ENCODE results near the gene SLC16A9. TPM values are rescaled to one million over a fixed set of nuclear protein-coding genes. Genes with fewer than 3 reads are reported as not detected.
"Not testable (repeated sequence)": the region's sequence is repeated elsewhere in the genome, so short reads cannot be mapped to it uniquely, and the experiment has no call there.

SLC16A9 gene
- polyA plus RNA-seq, 1 of the 3 experiments (the other 2 are of a cell fraction) = 4.7 TPM

DNA sequence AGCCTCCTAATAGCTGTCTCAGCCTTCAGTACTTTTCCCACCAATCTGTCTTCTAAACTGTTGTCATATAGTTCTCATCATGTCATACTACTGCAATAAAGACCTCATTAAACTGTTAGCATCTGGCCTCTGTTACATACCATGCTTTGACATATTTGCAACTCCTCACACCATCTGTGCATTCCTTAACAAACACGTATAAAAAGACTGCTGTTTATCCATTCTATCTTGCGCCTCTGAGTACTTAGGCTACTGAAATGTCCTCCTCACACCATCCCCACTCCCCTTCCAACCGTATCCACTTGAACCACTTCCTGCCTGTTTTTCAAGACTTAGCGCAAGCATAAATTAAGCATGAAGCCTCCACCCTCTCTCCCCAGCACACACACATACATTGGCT lies 41.6 kb downstream of the SLC16A9 start (continued):
- TF ChIP-seq, protein P1, sequence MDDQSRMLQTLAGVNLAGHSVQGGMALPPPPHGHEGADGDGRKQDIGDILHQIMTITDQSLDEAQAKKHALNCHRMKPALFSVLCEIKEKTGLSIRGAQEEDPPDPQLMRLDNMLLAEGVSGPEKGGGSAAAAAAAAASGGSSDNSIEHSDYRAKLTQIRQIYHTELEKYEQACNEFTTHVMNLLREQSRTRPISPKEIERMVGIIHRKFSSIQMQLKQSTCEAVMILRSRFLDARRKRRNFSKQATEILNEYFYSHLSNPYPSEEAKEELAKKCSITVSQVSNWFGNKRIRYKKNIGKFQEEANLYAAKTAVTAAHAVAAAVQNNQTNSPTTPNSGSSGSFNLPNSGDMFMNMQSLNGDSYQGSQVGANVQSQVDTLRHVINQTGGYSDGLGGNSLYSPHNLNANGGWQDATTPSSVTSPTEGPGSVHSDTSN (IDR thresholded peaks at IDR 0.05) = no peak

DNA sequence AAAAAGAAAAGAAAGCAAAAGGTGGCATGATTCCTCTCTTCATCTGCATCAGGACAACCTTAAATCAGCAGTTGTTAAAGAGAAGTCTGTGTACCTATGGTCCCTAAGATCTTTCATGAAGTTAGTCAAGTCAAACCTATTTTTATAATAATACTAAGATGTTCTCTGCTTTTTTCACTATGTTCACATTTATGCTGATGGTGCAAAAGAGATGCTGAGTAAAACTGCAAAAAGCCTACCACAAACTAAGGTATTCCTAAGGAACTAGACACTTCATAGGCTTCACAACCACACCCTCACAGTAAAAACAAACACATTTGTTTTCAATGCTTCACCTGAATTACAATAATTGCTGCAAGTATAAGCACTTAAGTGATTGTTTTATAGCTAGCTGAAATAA lies 43.3 kb downstream of the SLC16A9 start:
- Histone ChIP-seq H3K9ac (no peak overlapping the region), H3K4me2 (no peak overlapping the region), H3K4me3 (ENCODE audit: low read depth in 2 of 2, low read length in 1 of 2) (no peak overlapping the region), H3K27me3 (ENCODE audit: insufficient read depth) (no peaks in the 10 kb centered on the region), H3K9me2 (no peaks in the 10 kb centered on the region), H3K36me3 (replicated peaks in 1 of 2; ENCODE audit: control insufficient read depth in 1 of 2, insufficient read depth in 2 of 2, low read length in 1 of 2) (peaks cover 2 to 14% of the 10 kb centered on the region in 2 experiments), H3K79me2 (ENCODE audit: insufficient read depth) (no peaks in the 10 kb centered on the region), H3K4me1 (ENCODE audit: control insufficient read depth in 1 of 2, insufficient read depth in 2 of 2, low read depth in 1 of 2, low read length in 1 of 2) (no peaks in the 10 kb centered on the region), H3K9me3 (peaks cover 12% of the 10 kb centered on the region; the same call in 1 of the 2 replicates), H4K20me1 (ENCODE audit: insufficient read depth) (no peaks in the 10 kb centered on the region), H3F3A (replicated peaks; ENCODE audit: insufficient read depth) (no peaks in the 10 kb centered on the region), H2AFZ (ENCODE audit: low read depth) (no peak overlapping the region), H3K27ac (ENCODE audit: low read depth in 2 of 2, low read length in 1 of 2) (no peak overlapping the region)
- ChIA-PET CTCF (no interaction called here), POLR2A (no interaction called here)
- TF ChIP-seq TAF1 (IDR thresholded peaks at IDR 0.05; ENCODE audit: borderline replicate concordance, low read depth, low read length) (no peak), MXI1 (IDR thresholded peaks at IDR 0.05; ENCODE audit: low read depth, low read length) (no peak), NRF1 (IDR thresholded peaks at IDR 0.05; ENCODE audit: low read depth, low read length) (no peak), JUND (IDR thresholded peaks at IDR 0.05) (no peak), CHD2 (IDR thresholded peaks at IDR 0.05; ENCODE audit: low read length, partially characterized antibody) (no peak)
- TF ChIP-seq, protein P2, sequence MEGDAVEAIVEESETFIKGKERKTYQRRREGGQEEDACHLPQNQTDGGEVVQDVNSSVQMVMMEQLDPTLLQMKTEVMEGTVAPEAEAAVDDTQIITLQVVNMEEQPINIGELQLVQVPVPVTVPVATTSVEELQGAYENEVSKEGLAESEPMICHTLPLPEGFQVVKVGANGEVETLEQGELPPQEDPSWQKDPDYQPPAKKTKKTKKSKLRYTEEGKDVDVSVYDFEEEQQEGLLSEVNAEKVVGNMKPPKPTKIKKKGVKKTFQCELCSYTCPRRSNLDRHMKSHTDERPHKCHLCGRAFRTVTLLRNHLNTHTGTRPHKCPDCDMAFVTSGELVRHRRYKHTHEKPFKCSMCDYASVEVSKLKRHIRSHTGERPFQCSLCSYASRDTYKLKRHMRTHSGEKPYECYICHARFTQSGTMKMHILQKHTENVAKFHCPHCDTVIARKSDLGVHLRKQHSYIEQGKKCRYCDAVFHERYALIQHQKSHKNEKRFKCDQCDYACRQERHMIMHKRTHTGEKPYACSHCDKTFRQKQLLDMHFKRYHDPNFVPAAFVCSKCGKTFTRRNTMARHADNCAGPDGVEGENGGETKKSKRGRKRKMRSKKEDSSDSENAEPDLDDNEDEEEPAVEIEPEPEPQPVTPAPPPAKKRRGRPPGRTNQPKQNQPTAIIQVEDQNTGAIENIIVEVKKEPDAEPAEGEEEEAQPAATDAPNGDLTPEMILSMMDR (IDR thresholded peaks at IDR 0.05) = no peak
- DNase-seq = no peak

DNA sequence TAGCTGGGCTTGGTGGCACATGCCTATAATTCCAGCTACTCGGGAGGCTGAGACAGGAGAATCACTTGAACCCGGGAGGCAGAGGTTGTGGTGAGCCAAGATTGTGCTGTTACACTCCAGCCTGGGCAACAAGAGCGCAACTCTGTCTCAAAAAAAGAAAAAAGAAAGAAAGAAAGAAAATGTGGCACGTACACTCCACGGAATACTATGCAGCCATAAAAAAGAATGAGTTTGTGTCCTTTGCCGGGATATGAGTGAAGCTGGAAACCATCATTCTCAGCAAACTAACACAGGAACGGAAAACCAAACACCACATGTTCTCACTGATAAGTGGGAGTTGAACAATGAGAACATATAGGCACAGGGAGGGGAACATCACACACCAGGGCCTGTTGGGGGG lies 46.4 kb downstream of the SLC16A9 start:
- H3K79me2 ChIP-seq (ENCODE audit: insufficient read depth); H3K4me1 ChIP-seq (ENCODE audit: control insufficient read depth in 1 of 2, insufficient read depth in 2 of 2, low read depth in 1 of 2, low read length in 1 of 2); H3K9ac ChIP-seq; POLR2A ChIA-PET; H3F3A ChIP-seq (replicated peaks; ENCODE audit: insufficient read depth); H2AFZ ChIP-seq (ENCODE audit: low read depth); DNase-seq; H4K20me1 ChIP-seq (ENCODE audit: insufficient read depth); H3K9me2 ChIP-seq; CTCF ChIA-PET; H3K27ac ChIP-seq (ENCODE audit: low read depth in 2 of 2, low read length in 1 of 2); H3K4me2 ChIP-seq; H3K27me3 ChIP-seq (ENCODE audit: insufficient read depth); H3K4me3 ChIP-seq (ENCODE audit: low read depth in 2 of 2, low read length in 1 of 2): not testable (repeated sequence)
- Histone ChIP-seq H3K9me3 (peaks cover 12% of the 10 kb centered on the region; the same call in 1 of the 2 replicates), H3K36me3 (replicated peaks in 1 of 2; ENCODE audit: control insufficient read depth in 1 of 2, insufficient read depth in 2 of 2, low read length in 1 of 2) (peaks cover 2 to 14% of the 10 kb centered on the region in 2 experiments)
- WGBS (ENCODE audit: low lambda C conversion rate) = 88% methylated on average over 7 of the region's 7 CpGs

DNA sequence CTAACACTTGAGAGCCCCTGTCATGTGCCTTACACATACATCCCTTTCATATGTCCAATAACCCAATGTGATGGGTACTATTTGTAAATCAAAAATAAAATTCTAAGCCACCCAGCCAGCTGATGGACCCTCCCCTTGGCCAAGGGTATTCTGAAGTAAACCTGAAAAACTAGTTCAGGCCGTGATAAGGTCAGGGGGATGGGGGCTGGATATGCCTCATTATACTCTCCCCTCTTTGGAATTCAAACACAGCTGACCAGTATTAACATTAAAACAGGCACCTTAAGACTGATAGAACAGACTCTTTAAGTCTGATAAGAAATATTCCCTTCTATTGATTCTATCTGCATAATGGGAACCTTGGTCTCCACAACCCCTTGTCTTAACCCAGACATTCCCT lies 51.9 kb downstream of the SLC16A9 start:
- no peak overlapping the region for H3K9ac ChIP-seq
- POLR2A ChIA-PET = no interaction called here
- CTCF ChIA-PET = interaction anchor here (1.2 to 1.5 kb wide), 2 partner anchors 52 to 457 kb away, joined by 3 read pairs; partner anchors contain the start of gene SLC16A9

More for the DNA sequence above, 51.9 kb downstream of the SLC16A9 start:
- Histone ChIP-seq H3F3A (replicated peaks; ENCODE audit: insufficient read depth) (no peaks in the 10 kb centered on the region), H3K4me1 (ENCODE audit: control insufficient read depth in 1 of 2, insufficient read depth in 2 of 2, low read depth in 1 of 2, low read length in 1 of 2) (peaks cover 0 to 7% of the 10 kb centered on the region in 2 experiments; a peak in 1 of 4 replicates), H3K27ac (ENCODE audit: low read depth in 2 of 2, low read length in 1 of 2) (no peak overlapping the region), H3K4me3 (ENCODE audit: low read depth in 2 of 2, low read length in 1 of 2) (no peak overlapping the region), H3K36me3 (replicated peaks in 1 of 2; ENCODE audit: control insufficient read depth in 1 of 2, insufficient read depth in 2 of 2, low read length in 1 of 2) (peaks cover 0 to under 1% of the 10 kb centered on the region in 2 experiments), H4K20me1 (ENCODE audit: insufficient read depth) (no peaks in the 10 kb centered on the region), H3K4me2 (no peak overlapping the region), H3K9me2 (no peaks in the 10 kb centered on the region), H3K9me3 (no peaks in the 10 kb centered on the region), H3K79me2 (ENCODE audit: insufficient read depth) (no peaks in the 10 kb centered on the region), H3K27me3 (ENCODE audit: insufficient read depth) (no peaks in the 10 kb centered on the region), H2AFZ (ENCODE audit: low read depth) (no peak overlapping the region)
- TF ChIP-seq JUND (IDR thresholded peaks at IDR 0.05) (no peak), TCF12 (IDR thresholded peaks at IDR 0.05) (no peak)
- no peak for DNase-seq
- 80% methylated on average over 1 of the region's 1 CpG for WGBS (ENCODE audit: low lambda C conversion rate)
